ENCODE measurements around the gene DDX6. TPM values are rescaled to one million over a fixed set of nuclear protein-coding genes. Genes with fewer than 3 reads are reported as not detected.
"Not testable (repeated sequence)": the region's sequence is repeated elsewhere in the genome, so short reads cannot be mapped to it uniquely, and the experiment has no call there.

The DDX6 gene
- total and polyA plus RNA-seq, 2 of the 8 experiments (the other 6 are each of a cell fraction or from before 2014, with no cell fraction given), result 29.8 to 181 TPM

- TF ChIP-seq CTCF (IDR thresholded peaks at IDR 0.05; ENCODE audit: control extremely low read depth in 1 of 3, insufficient read depth in 1 of 3, low read depth in 1 of 3, low read length in 3 of 3) (no peak), CBX5 (IDR thresholded peaks at IDR 0.05; ENCODE audit: low read depth, low read length) (no peak)
Observed at GRCh38 chr11:118827118-118827517, 36.2 kb upstream of the DDX6 start (continued).

GRCh38 chr11:118822936-118823510 is 32.1 kb upstream of the DDX6 start:
- H3K4me3 ChIP-seq (ENCODE audit: extremely low read depth in 1 of 4, insufficient read depth in 2 of 4, low read depth in 3 of 4, low read length in 4 of 4); H3K36me3 ChIP-seq (ENCODE audit: control insufficient read depth in 2 of 4, insufficient read depth in 4 of 4, low read length in 3 of 4); H2BK15ac ChIP-seq (ENCODE audit: low read length); H2AFZ ChIP-seq (ENCODE audit: low read length); H3K9me3 ChIP-seq (ENCODE audit: insufficient read depth in 2 of 2, low read depth in 1 of 2, low read length in 1 of 2); H2BK120ac ChIP-seq (replicated peaks; ENCODE audit: low read depth, low read length); DNase-seq (ENCODE audit: low read depth in 1 of 2, low spot score in 2 of 2); H2BK12ac ChIP-seq (ENCODE audit: low read depth, low read length); H4K8ac ChIP-seq (ENCODE audit: extremely low read depth, insufficient read depth, low read length); H3K23me2 ChIP-seq (ENCODE audit: low read depth, low read length); H2AK5ac ChIP-seq (ENCODE audit: low read depth, low read length); H3K27me3 ChIP-seq (replicated peaks in 1 of 4; ENCODE audit: control insufficient read depth in 3 of 4, extremely low read depth in 1 of 4, insufficient read depth in 3 of 4, low read length in 3 of 4); H3K18ac ChIP-seq (ENCODE audit: extremely low read depth, low read length); H3K23ac ChIP-seq (ENCODE audit: insufficient read length); H4K20me1 ChIP-seq (replicated peaks in 1 of 2; ENCODE audit: control insufficient read depth in 1 of 2, insufficient read depth in 2 of 2, low read length in 2 of 2); H3K14ac ChIP-seq (ENCODE audit: insufficient read length); H3K9ac ChIP-seq (replicated peaks in 1 of 4; ENCODE audit: extremely low read depth in 1 of 4, low read depth in 3 of 4, low read length in 3 of 4); H3K4me1 ChIP-seq (replicated peaks in 1 of 4; ENCODE audit: control insufficient read depth in 3 of 4, insufficient read depth in 4 of 4, low read length in 3 of 4); FAIRE-seq; H2BK20ac ChIP-seq (ENCODE audit: low read length); H3K4me2 ChIP-seq (ENCODE audit: insufficient read depth in 1 of 2, low read depth in 2 of 2, low read length in 2 of 2); H2BK5ac ChIP-seq (ENCODE audit: low read depth, low read length); H3K56ac ChIP-seq (replicated peaks; ENCODE audit: insufficient read length, low read depth, low read length); H3K79me2 ChIP-seq (ENCODE audit: control insufficient read depth in 1 of 2, insufficient read depth in 2 of 2, low read length in 2 of 2); H3K27ac ChIP-seq (ENCODE audit: low read depth, low read length); H3K79me1 ChIP-seq (ENCODE audit: low read depth, low read length); H3K4ac ChIP-seq (replicated peaks; ENCODE audit: insufficient read length, low read depth, low read length); H4K5ac ChIP-seq (ENCODE audit: insufficient read length, low read depth, low read length); H4K91ac ChIP-seq (replicated peaks; ENCODE audit: insufficient read length, low read length); POLR2A ChIA-PET (ENCODE audit: partially characterized antibody): not testable (repeated sequence)
- WGBS, 2 experiments (ENCODE audit: extremely low coverage in 1 of 2, insufficient coverage in 1 of 2, insufficient read length in 1 of 2, insufficient replicate concordance in 2 of 2, low coverage in 1 of 2, low lambda C conversion rate in 2 of 2, missing lambda C conversion rate in 1 of 2), result 89% methylated on average over 8 of the region's 8 CpGs; no CpG with 5 or more reads in 1 of the 2 experiments
- CTCF ChIA-PET (ENCODE audit: partially characterized antibody), result interaction anchor here (1.7 kb wide), 1 partner anchor 31 kb away, joined by 5 read pairs; the partner anchor contains the start of gene DDX6
